Spleen (tissue), 7 donors: ENCODE data around the gene MICAL3.

Experiments
- CTCF ChIP-seq, 11 experiments: fragments of 200-600 bp in 7 of 11; fragments of 450-650 bp in 4 of 11; sonication (generic) in 4 of 11; IDR thresholded peaks in 8 of 11; conservative IDR thresholded peaks in 3 of 11; 1 replicate in 7 of 11; 2 replicates in 4 of 11; pipeline versions ENCODE4 v1.4.0 to v1.8.0; 2016 to 2021; ENCODE audit warnings: antibody characterized with exemption in 11 of 11, inconsistent platforms in 4 of 11, mild to moderate bottlenecking in 1 of 11
- POLR2A ChIP-seq, 3 donors: fragments of 450-650 bp; IDR thresholded peaks; one replicate each; pipeline ENCODE4 v1.5.1; 2017; ENCODE audit warnings: antibody characterized with exemption in 3 of 3, mild to moderate bottlenecking in 1 of 3
- POLR2AphosphoS5 ChIP-seq, 3 donors: sonication (generic); formaldehyde crosslinking; IDR thresholded peaks; one replicate each; pipeline ENCODE4 v1.5.1; 2017; ENCODE audit warnings: antibody characterized with exemption in 3 of 3
- donor health status: DM: no; HTN: no; CAD: no; lungs with moderate emphysema.
- donor health status: DM: no; HTN: no; CAD: no.
- donor health status: DM: no; HTN: no; CAD: no.

GRCh38 chr22:17792299-17792698, 232.1 kb downstream of the MICAL3 start:
- TF ChIP-seq CTCF (IDR thresholded peaks at IDR 0.05 in 8 of 11, conservative IDR thresholded peaks at IDR 0.05 in 3 of 11) (no peak), POLR2A (IDR thresholded peaks at IDR 0.05) (no peak), POLR2AphosphoS5 (IDR thresholded peaks at IDR 0.05) (no peak)
